ENCODE results near the gene NUDT4. TPM values are rescaled to one million over a fixed set of nuclear protein-coding genes. Genes with fewer than 3 reads are reported as not detected.
"Not testable (repeated sequence)": the region's sequence is repeated elsewhere in the genome, so short reads cannot be mapped to it uniquely, and the experiment has no call there.

NUDT4 gene
- total RNA-seq, 1 donor from 2014 or later, result 59.1 TPM

- Mint-ChIP-seq H3K27ac (ENCODE audit: unreplicated experiment) (no peak overlapping the region), H3K36me3 (ENCODE audit: low read depth) (peaks cover 18% of the 10 kb centered on the region)
- no peak for TF ChIP-seq CTCF (conservative IDR thresholded peaks at IDR 0.05)
Observed at GRCh38 chr12:93397412-93397811, 19.7 kb downstream of the NUDT4 start.

GRCh38 chr12:93399183-93399863 lies 21.6 kb downstream of the NUDT4 start:
- not testable (repeated sequence) for H3K27me3 Mint-ChIP-seq (ENCODE audit: low read depth); H3K4me3 Mint-ChIP-seq; H3K9me3 Mint-ChIP-seq; DNase-seq (ENCODE audit: low read depth, low spot score); H3K27ac Mint-ChIP-seq (ENCODE audit: unreplicated experiment); H3K4me1 Mint-ChIP-seq
- H3K36me3 Mint-ChIP-seq (ENCODE audit: low read depth), result peaks cover 32% of the 10 kb centered on the region

More at GRCh38 chr12:93397412-93397811, 19.7 kb downstream of the NUDT4 start:
- Mint-ChIP-seq H3K9me3 (no peaks in the 10 kb centered on the region), H3K27me3 (ENCODE audit: low read depth) (no peaks in the 10 kb centered on the region), H3K4me1 (peaks cover 5% of the 10 kb centered on the region), H3K4me3 (no peak overlapping the region)
- DNase-seq (ENCODE audit: low read depth, low spot score), result no peak

GRCh38 chr12:93402333-93403311 lies 24.9 kb downstream of the NUDT4 start:
- DNase-seq (ENCODE audit: low read depth, low spot score), result no peak
- Mint-ChIP-seq H3K27me3 (ENCODE audit: low read depth) (no peaks in the 10 kb centered on the region), H3K36me3 (ENCODE audit: low read depth) (peaks cover 32% of the 10 kb centered on the region), H3K4me1 (peaks cover 5% of the 10 kb centered on the region), H3K27ac (ENCODE audit: unreplicated experiment) (no peak overlapping the region), H3K4me3 (peak overlapping the region; percentile 6), H3K9me3 (no peaks in the 10 kb centered on the region)
- TF ChIP-seq CTCF (conservative IDR thresholded peaks at IDR 0.05), result no peak

- Mint-ChIP-seq H3K4me1 (no peaks in the 10 kb centered on the region), H3K27me3 (ENCODE audit: low read depth) (no peaks in the 10 kb centered on the region), H3K36me3 (ENCODE audit: low read depth) (peaks cover 27% of the 10 kb centered on the region), H3K4me3 (peak overlapping the region; percentile 13), H3K9me3 (no peaks in the 10 kb centered on the region), H3K27ac (ENCODE audit: unreplicated experiment) (no peak overlapping the region)
- no peak for TF ChIP-seq CTCF (conservative IDR thresholded peaks at IDR 0.05)
- no peak for DNase-seq (ENCODE audit: low read depth, low spot score)
Observed at GRCh38 chr12:93403988-93404803, 26.5 kb downstream of the NUDT4 start.

- no peaks in the 10 kb centered on the region for H3K4me1 Mint-ChIP-seq
- H3K27ac Mint-ChIP-seq (ENCODE audit: unreplicated experiment), result no peak overlapping the region
- DNase-seq (ENCODE audit: low read depth, low spot score), result no peak
- no peaks in the 10 kb centered on the region for H3K27me3 Mint-ChIP-seq (ENCODE audit: low read depth)
- H3K36me3 Mint-ChIP-seq (ENCODE audit: low read depth), result peaks cover 27% of the 10 kb centered on the region
- no peaks in the 10 kb centered on the region for H3K9me3 Mint-ChIP-seq
- H3K4me3 Mint-ChIP-seq, result no peak overlapping the region
- TF ChIP-seq CTCF (conservative IDR thresholded peaks at IDR 0.05), result no peak
Observed at GRCh38 chr12:93404961-93405849, 27.5 kb downstream of the NUDT4 start.
